Fibroblast of lung (primary cell): ENCODE data around the gene FAM184A. TPM values are rescaled to one million over a fixed set of nuclear protein-coding genes. Genes with fewer than 3 reads are reported as not detected.

ENCODE experiments used
- DNase-seq, 2 donors: peaks; one replicate each; pipeline versions ENCODE4 v3.0.0 to v3.0.0-alpha.2; 2010; ENCODE audit warnings: low read depth in 2 of 2
- H2AFZ ChIP-seq: 2 replicates; pipeline ENCODE4 v1.5.1; 2012; ENCODE audit warnings: low read length, control low read depth, inconsistent platforms
- H3K27ac ChIP-seq: 2 replicates; pipeline ENCODE4 v1.5.1; 2011; ENCODE audit warnings: low read length, control low read depth; ENCODE audit not compliant: insufficient read depth
- H3K27me3 ChIP-seq: 2 replicates; pipeline ENCODE4 v1.5.1; 2011; ENCODE audit warnings: mild to moderate bottlenecking, low read length; ENCODE audit not compliant: control insufficient read depth, insufficient read depth
- H3K36me3 ChIP-seq: 2 replicates; pipeline ENCODE4 v1.5.1; 2011; ENCODE audit warnings: low read length; ENCODE audit not compliant: control insufficient read depth, insufficient read depth
- H3K4me1 ChIP-seq: 2 replicates; pipeline ENCODE4 v1.5.1; 2011; ENCODE audit warnings: low read length; ENCODE audit not compliant: control insufficient read depth, insufficient read depth; ENCODE audit errors: extremely low read depth
- H3K4me2 ChIP-seq: 2 replicates; pipeline ENCODE4 v1.5.1; 2011; ENCODE audit warnings: low read length, control low read depth; ENCODE audit not compliant: insufficient read depth; ENCODE audit errors: extremely low read depth
- H3K4me3 ChIP-seq, 4 experiments: fragments of 200-600 bp in 1 of 4; sonication (generic) in 1 of 4; replicated peaks in 1 of 4; 2 replicates each; pipeline ENCODE4 v1.5.1; 2011 to 2016; ENCODE audit warnings: low read length in 4 of 4, low read depth in 3 of 4, mild to moderate bottlenecking in 3 of 4, control low read depth in 2 of 4, inconsistent platforms in 1 of 4, mixed read lengths in 1 of 4; ENCODE audit not compliant: insufficient read depth in 1 of 4; ENCODE audit errors: control extremely low read depth in 1 of 4
- H3K79me2 ChIP-seq: 2 replicates; pipeline ENCODE4 v1.5.1; 2012; ENCODE audit warnings: mild to moderate bottlenecking, low read length, inconsistent platforms; ENCODE audit not compliant: control insufficient read depth, insufficient read depth
- H3K9ac ChIP-seq: 2 replicates; pipeline ENCODE4 v1.5.1; 2011; ENCODE audit warnings: mild to moderate bottlenecking, low read length, control low read depth; ENCODE audit not compliant: insufficient read depth
- H3K9me3 ChIP-seq: 2 replicates; pipeline ENCODE4 v1.5.1; 2012; ENCODE audit warnings: low read depth, low read length; ENCODE audit not compliant: control insufficient read depth, insufficient read depth
- H4K20me1 ChIP-seq: 2 replicates; pipeline ENCODE4 v1.5.1; 2011; ENCODE audit warnings: low read length; ENCODE audit not compliant: control insufficient read depth, insufficient read depth; ENCODE audit errors: extremely low read depth
- EZH2 ChIP-seq: IDR thresholded peaks from 2 replicates; pipeline ENCODE4 v1.5.1; 2012; ENCODE audit warnings: low read length, control low read depth, mild to moderate bottlenecking; ENCODE audit errors: missing control alignments
- polyA minus RNA-seq: library from RNA; depleted of rRNA, polyadenylated mRNA; stranded (reverse); fragments of >200 nt; gene quantifications from 2 replicates; pipeline ENCODE4 v1.2.3, GENCODE V29; 2011; ENCODE audit warnings: low replicate concordance
- polyA plus RNA-seq, 2 donors: library from polyadenylated mRNA; depleted of rRNA in 1 of 2; stranded (reverse) in 1 of 2; unstranded in 1 of 2; fragments of >200 nt; gene quantifications; 2 replicates each; pipeline ENCODE4 v1.2.1, GENCODE V29; 2011 to 2012; ENCODE audit warnings: missing spikeins in 1 of 2
- total RNA-seq: library from RNA; depleted of rRNA; stranded (reverse); fragments of >200 nt; gene quantifications from 2 replicates; pipeline ENCODE4 v1.2.1, GENCODE V29; 2014
- TF ChIP-seq, protein P1 (sequence below), 2 donors: IDR thresholded peaks in 1 of 2; conservative IDR thresholded peaks in 1 of 2; 1 replicate in 1 of 2; 2 replicates in 1 of 2; pipeline ENCODE4 v1.5.1; 2011 to 2012; ENCODE audit warnings: low read length in 2 of 2, control low read depth in 1 of 2, inconsistent platforms in 1 of 2, low read depth in 1 of 2, mild to moderate bottlenecking in 1 of 2

FAM184A gene, protein sequence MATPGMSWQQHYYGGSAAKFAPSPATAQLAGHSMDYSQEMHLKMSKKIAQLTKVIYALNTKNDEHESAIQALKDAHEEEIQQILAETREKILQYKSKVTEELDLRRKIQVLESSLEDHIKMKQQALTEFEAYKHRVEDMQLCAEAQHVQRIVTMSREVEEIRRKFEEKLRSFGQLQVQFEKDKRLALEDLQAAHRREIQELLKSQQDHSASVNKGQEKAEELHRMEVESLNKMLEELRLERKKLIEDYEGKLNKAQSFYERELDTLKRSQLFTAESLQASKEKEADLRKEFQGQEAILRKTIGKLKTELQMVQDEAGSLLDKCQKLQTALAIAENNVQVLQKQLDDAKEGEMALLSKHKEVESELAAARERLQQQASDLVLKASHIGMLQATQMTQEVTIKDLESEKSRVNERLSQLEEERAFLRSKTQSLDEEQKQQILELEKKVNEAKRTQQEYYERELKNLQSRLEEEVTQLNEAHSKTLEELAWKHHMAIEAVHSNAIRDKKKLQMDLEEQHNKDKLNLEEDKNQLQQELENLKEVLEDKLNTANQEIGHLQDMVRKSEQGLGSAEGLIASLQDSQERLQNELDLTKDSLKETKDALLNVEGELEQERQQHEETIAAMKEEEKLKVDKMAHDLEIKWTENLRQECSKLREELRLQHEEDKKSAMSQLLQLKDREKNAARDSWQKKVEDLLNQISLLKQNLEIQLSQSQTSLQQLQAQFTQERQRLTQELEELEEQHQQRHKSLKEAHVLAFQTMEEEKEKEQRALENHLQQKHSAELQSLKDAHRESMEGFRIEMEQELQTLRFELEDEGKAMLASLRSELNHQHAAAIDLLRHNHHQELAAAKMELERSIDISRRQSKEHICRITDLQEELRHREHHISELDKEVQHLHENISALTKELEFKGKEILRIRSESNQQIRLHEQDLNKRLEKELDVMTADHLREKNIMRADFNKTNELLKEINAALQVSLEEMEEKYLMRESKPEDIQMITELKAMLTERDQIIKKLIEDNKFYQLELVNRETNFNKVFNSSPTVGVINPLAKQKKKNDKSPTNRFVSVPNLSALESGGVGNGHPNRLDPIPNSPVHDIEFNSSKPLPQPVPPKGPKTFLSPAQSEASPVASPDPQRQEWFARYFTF
- total RNA-seq (1.3 and 1.7 TPM in 2 replicates), polyA plus RNA-seq (0.09 and 0.43 TPM in 2 replicates), polyA minus RNA-seq (1.0 TPM in 1 of 2 replicates, not detected in the other)
- polyA plus RNA-seq (2012), result 0.05 and 0.59 TPM in 2 replicates

DNA sequence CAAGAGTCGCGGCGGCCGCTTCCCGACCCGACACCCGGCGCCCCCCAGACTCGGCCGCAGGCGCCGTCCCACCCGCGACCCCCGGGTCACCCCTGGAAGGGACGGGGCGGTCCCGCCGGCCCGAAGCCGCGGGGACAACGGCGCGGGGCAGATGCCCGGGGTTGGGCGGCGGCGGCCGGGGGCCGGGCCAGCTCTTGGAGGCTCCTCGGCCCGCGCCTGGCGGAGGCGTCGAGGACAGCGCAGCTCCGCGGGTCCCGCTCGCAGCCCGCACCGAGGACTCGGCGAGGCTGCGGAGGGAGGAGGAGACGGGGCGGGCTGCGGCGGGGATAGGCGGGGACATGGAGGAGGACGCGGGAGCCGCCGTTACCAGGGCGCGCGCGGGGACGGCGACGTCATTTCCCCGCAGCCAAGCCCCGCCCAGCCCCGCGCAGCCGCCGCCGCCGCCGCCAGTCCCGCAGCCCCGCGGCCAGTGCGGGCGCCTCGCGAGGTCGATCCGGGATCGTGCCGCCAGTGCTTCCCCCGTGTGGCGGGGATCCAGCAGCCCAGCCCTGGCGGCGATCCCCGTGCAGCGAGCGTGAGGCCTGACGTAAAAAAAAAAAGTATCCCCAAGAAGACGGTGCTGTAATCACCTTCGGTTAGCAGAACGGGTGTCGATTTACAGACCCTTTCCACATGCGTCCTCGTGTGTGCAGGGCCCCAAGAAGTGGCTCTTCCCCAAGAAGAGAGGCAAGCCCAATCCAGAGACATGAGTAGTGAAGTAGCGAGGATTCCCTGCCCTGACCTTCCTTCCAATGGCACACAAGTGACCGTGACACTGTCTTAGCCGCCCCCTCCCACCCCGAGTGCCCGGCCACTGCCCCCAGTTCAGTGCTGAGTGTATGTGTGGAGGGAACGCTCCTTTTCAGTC is at the start of gene FAM184A:
FAM184A (minus strand) TSS at position 289 of the 907 bp plus-strand sequence. CDS start 365 bp downstream, outside the sequence.
- Histone ChIP-seq H3K79me2 (no peaks in the 10 kb centered on the region), H3K27me3 (peaks cover 14% of the 10 kb centered on the region), H3K9ac (peak within 1 kb of the TSS; percentile 55), H3K9me3 (no peaks in the 10 kb centered on the region), H3K4me3 (peak within 1 kb of the TSS; percentile 63 to 85 (median 72)), H3K36me3 (no peaks in the 10 kb centered on the region), H4K20me1 (no peaks in the 10 kb centered on the region), H3K4me2 (peak within 1 kb of the TSS; percentile 96), H2AFZ (peak within 1 kb of the TSS; percentile 97), H3K4me1 (peaks cover 3% of the 10 kb centered on the region), H3K27ac (no peak within 1 kb of the TSS)
- no peak for TF ChIP-seq EZH2
- TF ChIP-seq, protein P1, sequence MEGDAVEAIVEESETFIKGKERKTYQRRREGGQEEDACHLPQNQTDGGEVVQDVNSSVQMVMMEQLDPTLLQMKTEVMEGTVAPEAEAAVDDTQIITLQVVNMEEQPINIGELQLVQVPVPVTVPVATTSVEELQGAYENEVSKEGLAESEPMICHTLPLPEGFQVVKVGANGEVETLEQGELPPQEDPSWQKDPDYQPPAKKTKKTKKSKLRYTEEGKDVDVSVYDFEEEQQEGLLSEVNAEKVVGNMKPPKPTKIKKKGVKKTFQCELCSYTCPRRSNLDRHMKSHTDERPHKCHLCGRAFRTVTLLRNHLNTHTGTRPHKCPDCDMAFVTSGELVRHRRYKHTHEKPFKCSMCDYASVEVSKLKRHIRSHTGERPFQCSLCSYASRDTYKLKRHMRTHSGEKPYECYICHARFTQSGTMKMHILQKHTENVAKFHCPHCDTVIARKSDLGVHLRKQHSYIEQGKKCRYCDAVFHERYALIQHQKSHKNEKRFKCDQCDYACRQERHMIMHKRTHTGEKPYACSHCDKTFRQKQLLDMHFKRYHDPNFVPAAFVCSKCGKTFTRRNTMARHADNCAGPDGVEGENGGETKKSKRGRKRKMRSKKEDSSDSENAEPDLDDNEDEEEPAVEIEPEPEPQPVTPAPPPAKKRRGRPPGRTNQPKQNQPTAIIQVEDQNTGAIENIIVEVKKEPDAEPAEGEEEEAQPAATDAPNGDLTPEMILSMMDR (conservative IDR thresholded peaks at IDR 0.05 in 1 of 2, IDR thresholded peaks at IDR 0.05 in 1 of 2; ENCODE audit: low read depth in 1 of 2, low read length in 2 of 2), result no peak
- DNase-seq, result peak; percentile 50 to 63

DNA sequence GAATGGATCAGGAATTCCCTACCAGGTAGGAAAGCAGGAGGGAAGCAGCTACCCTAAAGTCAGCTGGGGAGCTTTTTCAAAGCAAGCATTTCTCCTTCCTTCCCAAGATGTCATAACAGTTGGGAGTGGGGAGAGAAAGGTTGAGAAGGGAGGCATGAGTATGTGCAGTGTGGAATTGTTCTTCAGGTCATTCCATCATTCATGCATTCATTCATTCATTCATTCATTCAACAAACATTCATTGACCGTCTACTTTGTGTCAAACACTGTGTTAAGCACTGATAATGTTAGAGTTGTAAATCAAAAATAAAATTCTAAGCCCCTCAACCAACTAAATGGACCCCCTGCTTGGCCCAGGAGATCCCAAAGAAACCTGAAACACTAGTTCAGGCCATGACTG is 49.2 kb upstream of the FAM184A start:
- Histone ChIP-seq H3K4me1 (peaks cover 2% of the 10 kb centered on the region), H3K27me3 (no peaks in the 10 kb centered on the region), H3K4me2 (no peak overlapping the region), H4K20me1 (no peaks in the 10 kb centered on the region), H3K27ac (no peak overlapping the region), H2AFZ (no peak overlapping the region), H3K79me2 (no peaks in the 10 kb centered on the region), H3K9ac (no peak overlapping the region), H3K36me3 (no peaks in the 10 kb centered on the region), H3K4me3 (no peak overlapping the region), H3K9me3 (no peaks in the 10 kb centered on the region)
- no peak for TF ChIP-seq EZH2
- no peak for DNase-seq

DNA sequence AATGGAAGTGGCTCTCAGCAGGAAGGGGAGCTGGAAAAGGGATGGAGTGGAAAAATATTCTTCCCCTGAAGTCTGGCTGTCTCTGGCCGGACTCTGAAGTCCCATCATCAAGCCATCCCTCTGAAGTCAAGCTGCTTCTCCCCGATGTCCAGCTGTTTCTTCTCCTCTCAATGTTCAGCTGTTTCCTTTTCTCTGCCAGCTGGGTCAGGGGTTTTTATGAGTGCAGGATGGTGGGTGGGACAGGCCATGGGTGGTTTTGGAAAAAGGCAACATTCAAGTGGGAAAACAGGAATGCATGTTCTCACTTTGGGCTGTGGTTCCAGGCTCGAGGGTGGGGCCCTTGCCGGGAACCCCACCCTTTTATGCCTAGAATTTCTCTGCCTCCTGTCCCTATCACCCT is 48.4 kb upstream of the FAM184A start:
- peaks cover 2% of the 10 kb centered on the region for H3K4me1 ChIP-seq
- no peaks in the 10 kb centered on the region for H3K36me3 ChIP-seq
- H3K27ac ChIP-seq, result no peak overlapping the region
- H3K9ac ChIP-seq, result no peak overlapping the region
- no peak overlapping the region for H3K4me2 ChIP-seq
- no peaks in the 10 kb centered on the region for H3K79me2 ChIP-seq
- no peaks in the 10 kb centered on the region for H3K9me3 ChIP-seq
- no peaks in the 10 kb centered on the region for H3K27me3 ChIP-seq
- no peak overlapping the region for H3K4me3 ChIP-seq
- no peak for DNase-seq
- TF ChIP-seq, protein P1 (conservative IDR thresholded peaks at IDR 0.05 in 1 of 2, IDR thresholded peaks at IDR 0.05 in 1 of 2; ENCODE audit: low read depth in 1 of 2, low read length in 2 of 2), result no peak
- no peak for TF ChIP-seq EZH2
- H2AFZ ChIP-seq, result no peak overlapping the region
- H4K20me1 ChIP-seq, result no peaks in the 10 kb centered on the region
